GM23338 (cell line): ENCODE measurements around the gene FOXP4. TPM values are rescaled to one million over a fixed set of nuclear protein-coding genes. Genes with fewer than 3 reads are reported as not detected.

Experiments used
- ATAC-seq: fragments of 200-7000 bp; cut with Tn5 transposase; 3 replicates; pipeline ENCODE4 v1.9.1; 2020
- DNase-seq: peaks from one replicate; pipeline ENCODE4 v3.0.0-alpha.2; 2015; ENCODE audit warnings: low spot score
- H2AFZ ChIP-seq: fragments of 200-600 bp; sonication (generic); 2 replicates; pipeline ENCODE4 v1.8.0; 2016; ENCODE audit warnings: antibody characterized with exemption, mild to moderate bottlenecking, moderate library complexity
- H3F3A ChIP-seq: fragments of 200-600 bp; sonication (generic); replicated peaks from 2 replicates; pipeline ENCODE4 v1.8.0; 2017; ENCODE audit warnings: antibody characterized with exemption, mixed run types, low read depth
- H3K27ac ChIP-seq: fragments of 200-600 bp; sonication (generic); 2 replicates; pipeline ENCODE4 v1.6.1; 2016; ENCODE audit warnings: low read depth
- H3K27me3 ChIP-seq: fragments of 200-600 bp; sonication (generic); 2 replicates; pipeline ENCODE4 v1.8.0; 2016; ENCODE audit warnings: mild to moderate bottlenecking, mixed run types, moderate library complexity; ENCODE audit not compliant: insufficient read depth
- H3K36me3 ChIP-seq: fragments of 200-600 bp; sonication (generic); 2 replicates; pipeline ENCODE4 v1.8.0; 2016; ENCODE audit warnings: mild to moderate bottlenecking; ENCODE audit not compliant: insufficient read depth
- H3K4me1 ChIP-seq: fragments of 200-600 bp; sonication (generic); 2 replicates; pipeline ENCODE4 v1.8.0; 2016; ENCODE audit warnings: mild to moderate bottlenecking, moderate library complexity; ENCODE audit not compliant: insufficient read depth
- H3K4me2 ChIP-seq: fragments of 200-600 bp; sonication (generic); 2 replicates; pipeline ENCODE4 v1.7.1; 2017; ENCODE audit warnings: mixed run types
- H3K4me3 ChIP-seq: fragments of 200-600 bp; sonication (generic); 2 replicates; pipeline ENCODE4 v1.6.1; 2016; ENCODE audit warnings: mixed run types
- H3K79me2 ChIP-seq: fragments of 200-600 bp; sonication (generic); replicated peaks from 2 replicates; pipeline ENCODE4 v1.8.0; 2017; ENCODE audit warnings: mild to moderate bottlenecking; ENCODE audit not compliant: insufficient read depth
- H3K9me2 ChIP-seq: fragments of 200-600 bp; sonication (generic); 2 replicates; pipeline ENCODE4 v1.8.0; 2017; ENCODE audit not compliant: insufficient read depth
- H4K20me1 ChIP-seq: fragments of 200-600 bp; sonication (generic); replicated peaks from 2 replicates; pipeline ENCODE4 v1.8.0; 2017; ENCODE audit warnings: mild to moderate bottlenecking; ENCODE audit not compliant: insufficient read depth
- H3K27ac Mint-ChIP-seq: 2 replicates; pipeline ENCODE4 v1.8.0; 2020; ENCODE audit warnings: inconsistent platforms, mild to moderate bottlenecking, moderate library complexity, mixed read lengths
- H3K27me3 Mint-ChIP-seq: 3 replicates; pipeline ENCODE4 v1.8.0; 2022; ENCODE audit warnings: low read depth, mild to moderate bottlenecking, moderate library complexity, mixed read lengths, inconsistent platforms; ENCODE audit not compliant: insufficient read depth, poor library complexity
- H3K36me3 Mint-ChIP-seq: 3 replicates; pipeline ENCODE4 v1.8.0; 2021; ENCODE audit warnings: low read depth, mild to moderate bottlenecking, inconsistent platforms, moderate library complexity, mixed read lengths
- H3K4me1 Mint-ChIP-seq: 3 replicates; pipeline ENCODE4 v1.8.0; 2020; ENCODE audit warnings: mild to moderate bottlenecking, inconsistent platforms, mixed read lengths
- H3K4me3 Mint-ChIP-seq: 3 replicates; pipeline ENCODE4 v1.8.0; 2021; ENCODE audit warnings: moderate library complexity, mild to moderate bottlenecking, inconsistent platforms, mixed read lengths
- H3K9me3 Mint-ChIP-seq: 3 replicates; pipeline ENCODE4 v1.8.0; 2020; ENCODE audit warnings: moderate library complexity, mild to moderate bottlenecking, inconsistent platforms, mixed read lengths
- EZH2 ChIP-seq: fragments of 200-600 bp; sonication (generic); IDR thresholded peaks from one replicate; pipeline ENCODE4 v1.8.0; 2017; ENCODE audit warnings: antibody characterized with exemption, mild to moderate bottlenecking, low read depth; ENCODE audit not compliant: unreplicated experiment
- EZH2phosphoT487 ChIP-seq: fragments of 200-600 bp; sonication (generic); IDR thresholded peaks from one replicate; pipeline ENCODE4 v1.8.1; 2018; ENCODE audit warnings: antibody characterized with exemption; ENCODE audit not compliant: unreplicated experiment
- POLR2AphosphoS5 ChIP-seq: IDR thresholded peaks from 2 replicates; pipeline ENCODE4 v1.6.1; 2016; ENCODE audit warnings: antibody characterized with exemption, low read depth
- STAT1 ChIP-seq: IDR thresholded peaks from one replicate; pipeline ENCODE4 v1.6.1; 2016; ENCODE audit warnings: antibody characterized with exemption; ENCODE audit not compliant: unreplicated experiment
- ZNF331 ChIP-seq: fragments of 250-450 bp; sonication (Bioruptor Pico); IDR thresholded peaks from 2 replicates; pipeline ENCODE4 v1.5.0; 2020; ENCODE audit warnings: low read depth, mild to moderate bottlenecking, moderate library complexity
- polyA plus RNA-seq: library from polyadenylated mRNA; unstranded; fragments of >200 nt; fragmentation: Nextera tagmentation; extraction: Ambion mirVana; gene quantifications from 2 replicates; pipeline ENCODE4 v1.2.1, GENCODE V29; 2016
- total RNA-seq: library from RNA; depleted of rRNA; stranded (reverse); fragments of >200 nt; shearing (Covaris generic); gene quantifications from 2 replicates; pipeline ENCODE4 v1.2.3, GENCODE V29; 2014
- TF ChIP-seq, protein P1 (sequence below): fragments of 250-450 bp; sonication (Bioruptor Pico); IDR thresholded peaks from 2 replicates; pipeline ENCODE4 v1.5.0; 2020; ENCODE audit warnings: mild to moderate bottlenecking, moderate library complexity
- TF ChIP-seq, protein P2 (sequence below): IDR thresholded peaks from one replicate; pipeline ENCODE4 v1.6.1; 2018; ENCODE audit warnings: antibody characterized with exemption; ENCODE audit not compliant: unreplicated experiment
- TF ChIP-seq, protein P3 (sequence below): IDR thresholded peaks from 2 replicates; pipeline ENCODE4 v1.6.1; 2016; ENCODE audit warnings: antibody characterized with exemption

The FOXP4 gene
- total and polyA plus RNA-seq, 2 experiments from 2014 or later, result 5.1 to 13.5 TPM

DNA sequence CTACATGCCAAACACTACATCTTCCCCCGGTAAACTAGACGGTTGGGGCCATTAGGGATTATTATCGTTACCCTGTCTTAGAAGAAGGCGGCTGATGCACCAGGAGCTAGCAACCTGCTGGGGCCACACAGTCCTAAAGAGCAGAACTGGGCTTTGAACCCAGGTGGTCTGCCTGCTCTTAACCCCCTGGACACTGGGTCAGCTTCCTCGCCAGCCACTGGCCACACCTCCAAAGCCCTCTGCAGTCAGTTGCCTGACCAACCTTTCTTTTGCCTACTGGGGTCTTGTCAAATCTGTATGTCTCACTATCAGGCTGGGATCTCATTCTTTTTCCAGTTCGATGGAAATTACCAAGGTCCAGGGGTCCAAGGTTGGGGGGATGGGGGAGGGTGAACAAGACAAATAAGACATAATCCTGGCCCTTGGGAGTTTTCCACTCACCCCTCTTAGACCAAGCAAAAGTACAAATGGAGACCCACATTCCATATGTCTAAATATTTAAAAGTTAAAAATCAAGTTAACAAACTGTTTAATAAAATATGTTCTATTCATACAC, 34.0 kb upstream of the FOXP4 start (continued):
- TF ChIP-seq, protein P1, sequence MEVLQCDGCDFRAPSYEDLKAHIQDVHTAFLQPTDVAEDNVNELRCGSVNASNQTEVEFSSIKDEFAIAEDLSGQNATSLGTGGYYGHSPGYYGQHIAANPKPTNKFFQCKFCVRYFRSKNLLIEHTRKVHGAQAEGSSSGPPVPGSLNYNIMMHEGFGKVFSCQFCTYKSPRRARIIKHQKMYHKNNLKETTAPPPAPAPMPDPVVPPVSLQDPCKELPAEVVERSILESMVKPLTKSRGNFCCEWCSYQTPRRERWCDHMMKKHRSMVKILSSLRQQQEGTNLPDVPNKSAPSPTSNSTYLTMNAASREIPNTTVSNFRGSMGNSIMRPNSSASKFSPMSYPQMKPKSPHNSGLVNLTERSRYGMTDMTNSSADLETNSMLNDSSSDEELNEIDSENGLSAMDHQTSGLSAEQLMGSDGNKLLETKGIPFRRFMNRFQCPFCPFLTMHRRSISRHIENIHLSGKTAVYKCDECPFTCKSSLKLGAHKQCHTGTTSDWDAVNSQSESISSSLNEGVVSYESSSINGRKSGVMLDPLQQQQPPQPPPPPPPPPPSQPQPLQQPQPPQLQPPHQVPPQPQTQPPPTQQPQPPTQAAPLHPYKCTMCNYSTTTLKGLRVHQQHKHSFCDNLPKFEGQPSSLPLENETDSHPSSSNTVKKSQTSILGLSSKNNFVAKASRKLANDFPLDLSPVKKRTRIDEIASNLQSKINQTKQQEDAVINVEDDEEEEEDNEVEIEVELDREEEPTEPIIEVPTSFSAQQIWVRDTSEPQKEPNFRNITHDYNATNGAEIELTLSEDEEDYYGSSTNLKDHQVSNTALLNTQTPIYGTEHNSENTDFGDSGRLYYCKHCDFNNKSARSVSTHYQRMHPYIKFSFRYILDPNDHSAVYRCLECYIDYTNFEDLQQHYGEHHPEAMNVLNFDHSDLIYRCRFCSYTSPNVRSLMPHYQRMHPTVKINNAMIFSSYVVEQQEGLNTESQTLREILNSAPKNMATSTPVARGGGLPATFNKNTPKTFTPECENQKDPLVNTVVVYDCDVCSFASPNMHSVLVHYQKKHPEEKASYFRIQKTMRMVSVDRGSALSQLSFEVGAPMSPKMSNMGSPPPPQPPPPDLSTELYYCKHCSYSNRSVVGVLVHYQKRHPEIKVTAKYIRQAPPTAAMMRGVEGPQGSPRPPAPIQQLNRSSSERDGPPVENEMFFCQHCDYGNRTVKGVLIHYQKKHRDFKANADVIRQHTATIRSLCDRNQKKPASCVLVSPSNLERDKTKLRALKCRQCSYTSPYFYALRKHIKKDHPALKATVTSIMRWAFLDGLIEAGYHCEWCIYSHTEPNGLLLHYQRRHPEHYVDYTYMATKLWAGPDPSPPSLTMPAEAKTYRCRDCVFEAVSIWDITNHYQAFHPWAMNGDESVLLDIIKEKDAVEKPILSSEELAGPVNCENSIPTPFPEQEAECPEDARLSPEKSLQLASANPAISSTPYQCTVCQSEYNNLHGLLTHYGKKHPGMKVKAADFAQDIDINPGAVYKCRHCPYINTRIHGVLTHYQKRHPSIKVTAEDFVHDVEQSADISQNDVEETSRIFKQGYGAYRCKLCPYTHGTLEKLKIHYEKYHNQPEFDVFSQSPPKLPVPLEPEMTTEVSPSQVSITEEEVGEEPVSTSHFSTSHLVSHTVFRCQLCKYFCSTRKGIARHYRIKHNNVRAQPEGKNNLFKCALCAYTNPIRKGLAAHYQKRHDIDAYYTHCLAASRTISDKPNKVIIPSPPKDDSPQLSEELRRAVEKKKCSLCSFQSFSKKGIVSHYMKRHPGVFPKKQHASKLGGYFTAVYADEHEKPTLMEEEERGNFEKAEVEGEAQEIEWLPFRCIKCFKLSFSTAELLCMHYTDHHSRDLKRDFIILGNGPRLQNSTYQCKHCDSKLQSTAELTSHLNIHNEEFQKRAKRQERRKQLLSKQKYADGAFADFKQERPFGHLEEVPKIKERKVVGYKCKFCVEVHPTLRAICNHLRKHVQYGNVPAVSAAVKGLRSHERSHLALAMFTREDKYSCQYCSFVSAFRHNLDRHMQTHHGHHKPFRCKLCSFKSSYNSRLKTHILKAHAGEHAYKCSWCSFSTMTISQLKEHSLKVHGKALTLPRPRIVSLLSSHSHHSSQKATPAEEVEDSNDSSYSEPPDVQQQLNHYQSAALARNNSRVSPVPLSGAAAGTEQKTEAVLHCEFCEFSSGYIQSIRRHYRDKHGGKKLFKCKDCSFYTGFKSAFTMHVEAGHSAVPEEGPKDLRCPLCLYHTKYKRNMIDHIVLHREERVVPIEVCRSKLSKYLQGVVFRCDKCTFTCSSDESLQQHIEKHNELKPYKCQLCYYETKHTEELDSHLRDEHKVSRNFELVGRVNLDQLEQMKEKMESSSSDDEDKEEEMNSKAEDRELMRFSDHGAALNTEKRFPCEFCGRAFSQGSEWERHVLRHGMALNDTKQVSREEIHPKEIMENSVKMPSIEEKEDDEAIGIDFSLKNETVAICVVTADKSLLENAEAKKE, result no peak
- TF ChIP-seq, protein P2, sequence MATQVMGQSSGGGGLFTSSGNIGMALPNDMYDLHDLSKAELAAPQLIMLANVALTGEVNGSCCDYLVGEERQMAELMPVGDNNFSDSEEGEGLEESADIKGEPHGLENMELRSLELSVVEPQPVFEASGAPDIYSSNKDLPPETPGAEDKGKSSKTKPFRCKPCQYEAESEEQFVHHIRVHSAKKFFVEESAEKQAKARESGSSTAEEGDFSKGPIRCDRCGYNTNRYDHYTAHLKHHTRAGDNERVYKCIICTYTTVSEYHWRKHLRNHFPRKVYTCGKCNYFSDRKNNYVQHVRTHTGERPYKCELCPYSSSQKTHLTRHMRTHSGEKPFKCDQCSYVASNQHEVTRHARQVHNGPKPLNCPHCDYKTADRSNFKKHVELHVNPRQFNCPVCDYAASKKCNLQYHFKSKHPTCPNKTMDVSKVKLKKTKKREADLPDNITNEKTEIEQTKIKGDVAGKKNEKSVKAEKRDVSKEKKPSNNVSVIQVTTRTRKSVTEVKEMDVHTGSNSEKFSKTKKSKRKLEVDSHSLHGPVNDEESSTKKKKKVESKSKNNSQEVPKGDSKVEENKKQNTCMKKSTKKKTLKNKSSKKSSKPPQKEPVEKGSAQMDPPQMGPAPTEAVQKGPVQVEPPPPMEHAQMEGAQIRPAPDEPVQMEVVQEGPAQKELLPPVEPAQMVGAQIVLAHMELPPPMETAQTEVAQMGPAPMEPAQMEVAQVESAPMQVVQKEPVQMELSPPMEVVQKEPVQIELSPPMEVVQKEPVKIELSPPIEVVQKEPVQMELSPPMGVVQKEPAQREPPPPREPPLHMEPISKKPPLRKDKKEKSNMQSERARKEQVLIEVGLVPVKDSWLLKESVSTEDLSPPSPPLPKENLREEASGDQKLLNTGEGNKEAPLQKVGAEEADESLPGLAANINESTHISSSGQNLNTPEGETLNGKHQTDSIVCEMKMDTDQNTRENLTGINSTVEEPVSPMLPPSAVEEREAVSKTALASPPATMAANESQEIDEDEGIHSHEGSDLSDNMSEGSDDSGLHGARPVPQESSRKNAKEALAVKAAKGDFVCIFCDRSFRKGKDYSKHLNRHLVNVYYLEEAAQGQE, result no peak

DNA sequence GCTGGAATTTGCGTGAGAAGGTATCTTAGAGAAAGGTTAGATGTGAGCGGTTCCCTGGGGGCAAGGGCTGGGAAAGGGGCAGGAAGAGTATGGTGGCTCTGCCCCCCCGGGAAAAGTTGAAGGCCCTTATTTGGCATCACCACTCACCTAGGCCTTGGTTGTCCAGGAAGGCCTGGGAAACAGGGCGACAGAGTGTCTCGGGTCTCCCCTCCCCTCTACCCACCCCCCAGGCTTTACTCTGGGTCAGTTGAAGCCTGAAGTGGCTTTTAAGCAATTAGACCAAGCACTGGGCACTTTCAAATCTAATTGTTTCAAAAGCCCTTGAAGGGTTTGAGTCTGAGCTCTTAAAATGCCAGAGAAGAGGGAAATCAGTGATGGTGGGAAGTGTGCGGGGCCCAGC, 30.2 kb upstream of the FOXP4 start:
- Mint-ChIP-seq H3K27me3 (peaks cover 30% of the 10 kb centered on the region), H3K27ac (no peak overlapping the region), H3K9me3 (no peaks in the 10 kb centered on the region), H3K36me3 (no peaks in the 10 kb centered on the region; the same call in 2 of the 3 replicates), H3K4me3 (no peak overlapping the region), H3K4me1 (peaks cover 27% of the 10 kb centered on the region)
- H3K4me1 ChIP-seq, result peaks cover 12% of the 10 kb centered on the region
- no peak overlapping the region for H3K27ac ChIP-seq
- H4K20me1 ChIP-seq, result no peaks in the 10 kb centered on the region
- DNase-seq (no peak), ATAC-seq (no peak)
- no peaks in the 10 kb centered on the region; the same call in 1 of the 2 replicates for H3K36me3 ChIP-seq
- peaks cover 8% of the 10 kb centered on the region; the same call in 1 of the 2 replicates for H3F3A ChIP-seq
- H3K4me3 ChIP-seq, result no peak overlapping the region
- no peak overlapping the region for H3K4me2 ChIP-seq
- no peaks in the 10 kb centered on the region for H3K79me2 ChIP-seq
- peaks cover 7% of the 10 kb centered on the region for H3K9me2 ChIP-seq
- peaks cover 33% of the 10 kb centered on the region for H3K27me3 ChIP-seq
- no peak overlapping the region for H2AFZ ChIP-seq
- TF ChIP-seq STAT1 (no peak), ZNF331 (CRISPR knock-in tag) (no peak), POLR2AphosphoS5 (no peak), EZH2 (no peak), EZH2phosphoT487 (no peak)
- TF ChIP-seq, protein P3, sequence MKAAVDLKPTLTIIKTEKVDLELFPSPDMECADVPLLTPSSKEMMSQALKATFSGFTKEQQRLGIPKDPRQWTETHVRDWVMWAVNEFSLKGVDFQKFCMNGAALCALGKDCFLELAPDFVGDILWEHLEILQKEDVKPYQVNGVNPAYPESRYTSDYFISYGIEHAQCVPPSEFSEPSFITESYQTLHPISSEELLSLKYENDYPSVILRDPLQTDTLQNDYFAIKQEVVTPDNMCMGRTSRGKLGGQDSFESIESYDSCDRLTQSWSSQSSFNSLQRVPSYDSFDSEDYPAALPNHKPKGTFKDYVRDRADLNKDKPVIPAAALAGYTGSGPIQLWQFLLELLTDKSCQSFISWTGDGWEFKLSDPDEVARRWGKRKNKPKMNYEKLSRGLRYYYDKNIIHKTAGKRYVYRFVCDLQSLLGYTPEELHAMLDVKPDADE, result no peak
- TF ChIP-seq, protein P2, result no peak
